K562 (cell line): ENCODE measurements around the gene DNAJB12. TPM values are rescaled to one million over a fixed set of nuclear protein-coding genes. Genes with fewer than 3 reads are reported as not detected.

Experiments
- FUS ChIP-seq: fragments of 200-400 bp; formaldehyde crosslinking; optimal IDR thresholded peaks from 2 replicates; pipeline ENCODE3; 2017; ENCODE audit warnings: low read depth, low read length
- HINFP ChIP-seq: fragments of 450-650 bp; conservative IDR thresholded peaks from 2 replicates; pipeline ENCODE4 v1.6.1; 2016; ENCODE audit warnings: missing genetic modification characterization, low read depth, mild to moderate bottlenecking, control low read depth, missing compliant biosample characterization
- IRF1 ChIP-seq: sonication (generic); formaldehyde crosslinking; IDR thresholded peaks from 2 replicates; pipeline ENCODE4 v1.8.0; 2022; ENCODE audit warnings: missing genetic modification reagents, mild to moderate bottlenecking, borderline replicate concordance
- MTF1 ChIP-seq: fragments of 250-450 bp; sonication (Bioruptor Pico); IDR thresholded peaks from 2 replicates; pipeline ENCODE4 v1.9.0; 2021; ENCODE audit warnings: moderate library complexity, mild to moderate bottlenecking, inconsistent platforms, borderline replicate concordance
- NFIX ChIP-seq: fragments of 250-450 bp; sonication (Bioruptor Pico); IDR thresholded peaks from 2 replicates; pipeline ENCODE4 v1.4.0; 2020; ENCODE audit warnings: low read depth, mild to moderate bottlenecking, moderate library complexity
- NFYB ChIP-seq: IDR thresholded peaks from 2 replicates; pipeline ENCODE4 v1.6.1; 2011; ENCODE audit warnings: mild to moderate bottlenecking, moderate library complexity; ENCODE audit not compliant: insufficient read length; ENCODE audit errors: extremely low read depth
- NR2C1 ChIP-seq, 2 experiments: fragments of 450-650 bp; IDR thresholded peaks; 2 replicates each; pipeline ENCODE4 v1.6.1; 2017; ENCODE audit warnings: mild to moderate bottlenecking in 2 of 2, antibody characterized with exemption in 1 of 2, inconsistent platforms in 1 of 2, missing compliant biosample characterization in 1 of 2, missing genetic modification characterization in 1 of 2
- OTX1 ChIP-seq: fragments of 450-650 bp; formaldehyde crosslinking; IDR thresholded peaks from 2 replicates; pipeline ENCODE4 v1.4.0; 2022; ENCODE audit warnings: mild to moderate bottlenecking
- PML ChIP-seq: IDR thresholded peaks from 2 replicates; pipeline ENCODE4 v1.6.1; 2012; ENCODE audit warnings: low read length, inconsistent platforms
- PURB ChIP-seq: sonication (generic); formaldehyde crosslinking; IDR thresholded peaks from 2 replicates; pipeline ENCODE4 v1.9.0; 2021; ENCODE audit warnings: low read depth, mild to moderate bottlenecking, missing genetic modification reagents
- RBM34 ChIP-seq: fragments of 200-400 bp; formaldehyde crosslinking; IDR thresholded peaks from 2 replicates; pipeline ENCODE4 v1.6.1; 2018; ENCODE audit warnings: low read length, borderline replicate concordance; ENCODE audit not compliant: insufficient read depth
- SIN3B ChIP-seq: fragments of 450-650 bp; IDR thresholded peaks from 2 replicates; pipeline ENCODE4 v1.6.1; 2017; ENCODE audit warnings: low read depth, mild to moderate bottlenecking, moderate library complexity
- SMARCA5 ChIP-seq: fragments of 450-650 bp; IDR thresholded peaks from 2 replicates; pipeline ENCODE4 v1.6.1; 2016
- STAG1 ChIP-seq: sonication (generic); formaldehyde crosslinking; IDR thresholded peaks from 2 replicates; pipeline ENCODE4 v1.5.0; 2020; ENCODE audit warnings: missing genetic modification reagents, borderline replicate concordance
- UBTF ChIP-seq, 2 experiments: IDR thresholded peaks; 2 replicates each; pipeline ENCODE4 v1.6.1; 2012; ENCODE audit warnings: improper control_type of control experiment in 2 of 2, low read depth in 2 of 2, low read length in 2 of 2, borderline replicate concordance in 1 of 2
- ZNF282 ChIP-seq: sonication (generic); formaldehyde crosslinking; IDR thresholded peaks from 2 replicates; pipeline ENCODE4 v1.8.1; 2023; ENCODE audit warnings: missing genetic modification reagents
- ZNF3 ChIP-seq: fragments of 250-450 bp; sonication (Bioruptor Pico); IDR thresholded peaks from 2 replicates; pipeline ENCODE4 v1.5.0; 2021; ENCODE audit warnings: mild to moderate bottlenecking, moderate library complexity
- ZNF785 ChIP-seq: fragments of 250-450 bp; sonication (Bioruptor Pico); IDR thresholded peaks from 2 replicates; pipeline ENCODE4 v1.4.0; 2020; ENCODE audit warnings: mild to moderate bottlenecking
- polyA plus RNA-seq, 8 experiments: library from polyadenylated mRNA; depleted of rRNA in 4 of 8; stranded (reverse) in 5 of 8; unstranded in 3 of 8; fragments of >200 nt; fragmentation: Nextera tagmentation in 2 of 8; fragmentation: Illumina TruSeq in 1 of 8; extraction: Ambion mirVana in 2 of 8; extraction: Trizol in 1 of 8; gene quantifications; 2 replicates each; pipeline versions ENCODE4 v1.2.1 to v1.2.3, GENCODE V29; 2011 to 2014; ENCODE audit warnings: inconsistent platforms in 1 of 8, missing spikeins in 1 of 8
- total RNA-seq, 7 experiments: library from RNA; depleted of rRNA in 6 of 7; stranded (reverse); fragments of >200 nt in 6 of 7; fragmentation: Illumina TruSeq in 2 of 7; extraction: Trizol in 2 of 7; gene quantifications; 2 replicates each; pipeline versions ENCODE4 v1.2.1 to v1.2.3, GENCODE V29; 2011 to 2021; ENCODE audit warnings: low replicate concordance in 1 of 7
- TF ChIP-seq, protein P1 (sequence below): fragments of 250-450 bp; sonication (Bioruptor Pico); IDR thresholded peaks from 2 replicates; pipeline ENCODE4 v1.8.0; 2021; ENCODE audit warnings: mild to moderate bottlenecking, moderate library complexity
- TF ChIP-seq, protein P2 (sequence below), 2 experiments: IDR thresholded peaks; 2 replicates each; pipeline ENCODE4 v1.6.1; 2011; ENCODE audit warnings: borderline replicate concordance in 1 of 2, control low read depth in 1 of 2, low read depth in 1 of 2, low read length in 1 of 2, mild to moderate bottlenecking in 1 of 2, mixed read lengths in 1 of 2, moderate library complexity in 1 of 2; ENCODE audit not compliant: insufficient read depth in 1 of 2, insufficient read length in 1 of 2, poor library complexity in 1 of 2, severe bottlenecking in 1 of 2; ENCODE audit errors: extremely low read depth in 1 of 2

The DNAJB12 gene
- total and polyA plus RNA-seq, 9 of the 15 experiments (the other 6 are each of a cell fraction or from before 2014, with no cell fraction given), result 3.5 to 31.5 (median 20.3) TPM

- TF ChIP-seq, protein P1, sequence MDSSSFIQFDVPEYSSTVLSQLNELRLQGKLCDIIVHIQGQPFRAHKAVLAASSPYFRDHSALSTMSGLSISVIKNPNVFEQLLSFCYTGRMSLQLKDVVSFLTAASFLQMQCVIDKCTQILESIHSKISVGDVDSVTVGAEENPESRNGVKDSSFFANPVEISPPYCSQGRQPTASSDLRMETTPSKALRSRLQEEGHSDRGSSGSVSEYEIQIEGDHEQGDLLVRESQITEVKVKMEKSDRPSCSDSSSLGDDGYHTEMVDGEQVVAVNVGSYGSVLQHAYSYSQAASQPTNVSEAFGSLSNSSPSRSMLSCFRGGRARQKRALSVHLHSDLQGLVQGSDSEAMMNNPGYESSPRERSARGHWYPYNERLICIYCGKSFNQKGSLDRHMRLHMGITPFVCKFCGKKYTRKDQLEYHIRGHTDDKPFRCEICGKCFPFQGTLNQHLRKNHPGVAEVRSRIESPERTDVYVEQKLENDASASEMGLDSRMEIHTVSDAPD, result no peak
- TF ChIP-seq UBTF (IDR thresholded peaks at IDR 0.05; ENCODE audit: borderline replicate concordance in 1 of 2, low read depth in 2 of 2, low read length in 2 of 2) (no peak), NFYB (no peak), OTX1 (no peak), SMARCA5 (no peak), HINFP (tag) (no peak), SIN3B (no peak), PML (no peak; the same call in 1 of the 2 replicates), FUS (no peak), RBM34 (no peak), PURB (CRISPR knock-in tag) (no peak), ZNF282 (CRISPR knock-in tag) (no peak), STAG1 (peak; percentile 94), MTF1 (CRISPR knock-in tag) (no peak; the same call in 1 of the 2 replicates), NR2C1 (IDR thresholded peaks at IDR 0.05) (no peak), NR2C1 (tag; IDR thresholded peaks at IDR 0.05) (peak; percentile 42; the same call in 1 of the 2 replicates), IRF1 (CRISPR knock-in tag) (no peak), ZNF785 (CRISPR knock-in tag) (no peak), NFIX (CRISPR knock-in tag) (no peak), ZNF3 (CRISPR knock-in tag) (no peak)
- TF ChIP-seq, protein P2, sequence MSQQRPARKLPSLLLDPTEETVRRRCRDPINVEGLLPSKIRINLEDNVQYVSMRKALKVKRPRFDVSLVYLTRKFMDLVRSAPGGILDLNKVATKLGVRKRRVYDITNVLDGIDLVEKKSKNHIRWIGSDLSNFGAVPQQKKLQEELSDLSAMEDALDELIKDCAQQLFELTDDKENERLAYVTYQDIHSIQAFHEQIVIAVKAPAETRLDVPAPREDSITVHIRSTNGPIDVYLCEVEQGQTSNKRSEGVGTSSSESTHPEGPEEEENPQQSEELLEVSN (IDR thresholded peaks at IDR 0.05; ENCODE audit: borderline replicate concordance in 1 of 2, extremely low read depth in 1 of 2, insufficient read depth in 1 of 2, insufficient read length in 1 of 2, low read depth in 1 of 2, low read length in 1 of 2, poor library complexity in 1 of 2, severe bottlenecking in 1 of 2), result no peak
These were observed 26.5 kb downstream of the DNAJB12 start (continued) for GRCh38 chr10:72328045-72328828.
